Astrocyte (in vitro differentiated cells and primary cell): ENCODE data around the gene UPF2.
"Not testable (repeated sequence)": the region's sequence is repeated elsewhere in the genome, so short reads cannot be mapped to it uniquely, and the experiment has no call there.

Experiments used
- CTCF ChIP-seq: IDR thresholded peaks from 2 replicates; pipeline ENCODE4 v1.5.1; 2011; ENCODE audit warnings: low read depth, mild to moderate bottlenecking, inconsistent platforms, low read length, moderate library complexity; ENCODE audit not compliant: insufficient read depth
- EZH2 ChIP-seq: IDR thresholded peaks from 2 replicates; pipeline ENCODE4 v1.6.1; 2012; ENCODE audit warnings: mild to moderate bottlenecking, low read length, inconsistent platforms; ENCODE audit not compliant: insufficient read depth

GRCh38 chr10:11889263-11889662 is 153.3 kb downstream of the UPF2 start:
- not testable (repeated sequence) for TF ChIP-seq CTCF, EZH2
